Esophagus muscularis mucosa (tissue), 4 donors: ENCODE measurements around the gene NDC1. TPM values are rescaled to one million over a fixed set of nuclear protein-coding genes. Genes with fewer than 3 reads are reported as not detected.

ENCODE experiments used
- DNase-seq: peaks from one replicate; pipeline ENCODE4 v3.0.0-alpha.2; 2017; ENCODE audit errors: extremely low spot score
- H3K27ac ChIP-seq, 4 donors: fragments of 200-600 bp; sonication (generic); replicated peaks in 1 of 4; 1 replicate in 3 of 4; 2 replicates in 1 of 4; pipeline ENCODE4 v1.5.1; 2016 to 2019; ENCODE audit warnings: mild to moderate bottlenecking in 1 of 4
- H3K27me3 ChIP-seq, 4 donors: fragments of 200-600 bp; sonication (generic); one replicate each; pipeline versions ENCODE4 v1.5.1 to v1.6.0; 2016 to 2019
- H3K36me3 ChIP-seq, 4 donors: fragments of 200-600 bp; sonication (generic); one replicate each; pipeline ENCODE4 v1.5.1; 2016 to 2019
- H3K4me1 ChIP-seq, 4 donors: fragments of 200-600 bp; sonication (generic); one replicate each; pipeline ENCODE4 v1.5.1; 2016 to 2019
- H3K4me3 ChIP-seq, 4 donors: fragments of 200-600 bp; sonication (generic); 1 replicate in 2 of 4; 2 replicates in 2 of 4; pipeline ENCODE4 v1.5.1; 2016 to 2019; ENCODE audit warnings: mild to moderate bottlenecking in 4 of 4, moderate library complexity in 1 of 4
- H3K9me3 ChIP-seq, 4 donors: fragments of 200-600 bp; sonication (generic); 1 replicate in 3 of 4; 2 replicates in 1 of 4; pipeline ENCODE4 v1.5.1; 2016 to 2019
- EP300 ChIP-seq: sonication (generic); formaldehyde crosslinking; IDR thresholded peaks from one replicate; pipeline ENCODE4 v1.6.1; 2017; ENCODE audit warnings: antibody characterized with exemption
- POLR2A ChIP-seq: fragments of 450-650 bp; IDR thresholded peaks from one replicate; pipeline ENCODE4 v1.6.1; 2017; ENCODE audit warnings: antibody characterized with exemption, moderate library complexity, mild to moderate bottlenecking, low read depth
- POLR2AphosphoS5 ChIP-seq, 2 donors: sonication (generic); formaldehyde crosslinking; IDR thresholded peaks; one replicate each; pipeline ENCODE4 v1.6.1; 2017; ENCODE audit warnings: antibody characterized with exemption in 2 of 2
- WGBS: methylation state at CpG from one replicate; pipeline ENCODE4 v1.1.5; 2018; 5-methylcytosine and 5-hydroxymethylcytosine counted together
- intact Hi-C: fragments of 100-400 bp; cut with DNase I; formaldehyde crosslinking; loops from one replicate; pipeline ENCODE4 v1.15.1; 2023
- total RNA-seq, 4 donors: library from RNA; depleted of rRNA; stranded (reverse); fragments of >200 nt; gene quantifications; one replicate each; pipeline versions ENCODE4 v1.1.0 to v1.2.1, GENCODE V29; 2016
- TF ChIP-seq, protein P1 (sequence below), 3 experiments: fragments of 200-600 bp in 2 of 3; fragments of 450-650 bp in 1 of 3; sonication (generic) in 2 of 3; IDR thresholded peaks; one replicate each; pipeline ENCODE4 v1.5.1; 2017 to 2019; ENCODE audit warnings: antibody characterized with exemption in 3 of 3, mild to moderate bottlenecking in 2 of 3, moderate library complexity in 1 of 3

Gene NDC1
- total RNA-seq, 4 donors from 2014 or later = 5.6 to 8.3 (median 8.1) TPM

- no peaks in the 10 kb centered on the region for H3K9me3 ChIP-seq
- peaks cover 0 to 9% (median 0%) of the 10 kb centered on the region in 4 donors for H3K27me3 ChIP-seq
- H3K27ac ChIP-seq = no peak overlapping the region
- H3K36me3 ChIP-seq = no peaks in the 10 kb centered on the region
- TF ChIP-seq POLR2AphosphoS5 (IDR thresholded peaks at IDR 0.05) (no peak), EP300 (no peak), POLR2A (no peak)
- TF ChIP-seq, protein P1, sequence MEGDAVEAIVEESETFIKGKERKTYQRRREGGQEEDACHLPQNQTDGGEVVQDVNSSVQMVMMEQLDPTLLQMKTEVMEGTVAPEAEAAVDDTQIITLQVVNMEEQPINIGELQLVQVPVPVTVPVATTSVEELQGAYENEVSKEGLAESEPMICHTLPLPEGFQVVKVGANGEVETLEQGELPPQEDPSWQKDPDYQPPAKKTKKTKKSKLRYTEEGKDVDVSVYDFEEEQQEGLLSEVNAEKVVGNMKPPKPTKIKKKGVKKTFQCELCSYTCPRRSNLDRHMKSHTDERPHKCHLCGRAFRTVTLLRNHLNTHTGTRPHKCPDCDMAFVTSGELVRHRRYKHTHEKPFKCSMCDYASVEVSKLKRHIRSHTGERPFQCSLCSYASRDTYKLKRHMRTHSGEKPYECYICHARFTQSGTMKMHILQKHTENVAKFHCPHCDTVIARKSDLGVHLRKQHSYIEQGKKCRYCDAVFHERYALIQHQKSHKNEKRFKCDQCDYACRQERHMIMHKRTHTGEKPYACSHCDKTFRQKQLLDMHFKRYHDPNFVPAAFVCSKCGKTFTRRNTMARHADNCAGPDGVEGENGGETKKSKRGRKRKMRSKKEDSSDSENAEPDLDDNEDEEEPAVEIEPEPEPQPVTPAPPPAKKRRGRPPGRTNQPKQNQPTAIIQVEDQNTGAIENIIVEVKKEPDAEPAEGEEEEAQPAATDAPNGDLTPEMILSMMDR (IDR thresholded peaks at IDR 0.05) = no peak
- no peaks in the 10 kb centered on the region for H3K4me1 ChIP-seq
- DNase-seq = no peak
- no peak overlapping the region for H3K4me3 ChIP-seq
- WGBS = 97% methylated on average over 7 of the region's 7 CpGs
- intact Hi-C loops = no loop called here
Observed at GRCh38 chr1:53727461-53728092, 110.5 kb downstream of the NDC1 start.

DNA sequence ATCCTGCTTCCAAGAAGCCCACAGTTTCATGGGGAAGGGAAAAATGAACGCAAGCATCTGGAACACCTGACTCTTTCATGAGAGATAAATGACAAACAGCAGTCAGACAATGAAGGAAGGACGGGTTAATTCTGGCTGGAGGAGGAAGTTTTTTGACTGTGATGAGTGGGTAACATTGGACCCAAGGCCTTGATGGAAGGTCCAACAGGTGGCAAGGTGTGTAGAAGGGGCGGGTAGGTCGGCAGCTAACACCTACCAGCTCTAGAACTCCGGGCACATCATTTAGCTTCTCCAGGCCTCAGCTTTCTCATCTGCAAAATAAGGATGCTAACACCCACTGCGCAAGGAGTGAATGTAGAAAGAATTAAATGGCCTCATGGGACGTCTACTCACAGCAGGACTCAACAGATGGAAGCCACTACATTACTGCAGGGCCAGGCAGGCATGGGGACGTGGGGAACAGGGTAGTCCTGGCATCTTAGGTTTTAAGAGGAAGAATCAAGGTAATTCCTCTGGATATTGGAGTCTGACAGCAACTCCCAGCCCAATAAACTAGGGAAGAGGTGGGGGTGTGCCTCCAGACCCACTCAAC lies 112.0 kb downstream of the NDC1 start:
- Histone ChIP-seq H3K27ac (no peak overlapping the region), H3K27me3 (peaks cover 0 to 6% (median 0%) of the 10 kb centered on the region in 4 donors), H3K4me1 (no peaks in the 10 kb centered on the region), H3K4me3 (no peak overlapping the region), H3K36me3 (no peaks in the 10 kb centered on the region), H3K9me3 (no peaks in the 10 kb centered on the region)
- intact Hi-C loops = no loop called here
- TF ChIP-seq POLR2A = no peak
- no peak for TF ChIP-seq EP300
- TF ChIP-seq, protein P1 (IDR thresholded peaks at IDR 0.05) = no peak
- no peak for DNase-seq
- WGBS = 90% methylated on average over 8 of the region's 8 CpGs

GRCh38 chr1:53725238-53725689 lies 112.8 kb downstream of the NDC1 start:
- no CpG with 5 or more reads among the region's 6 CpGs for WGBS
- no peak for DNase-seq
- intact Hi-C loops = no loop called here
- TF ChIP-seq EP300 (no peak), POLR2AphosphoS5 (IDR thresholded peaks at IDR 0.05) (no peak), POLR2A (no peak)
- TF ChIP-seq, protein P1 (IDR thresholded peaks at IDR 0.05) = no peak
- no peaks in the 10 kb centered on the region for H3K9me3 ChIP-seq
- H3K27ac ChIP-seq = no peak overlapping the region
- H3K36me3 ChIP-seq = no peaks in the 10 kb centered on the region
- H3K4me3 ChIP-seq = no peak overlapping the region
- H3K4me1 ChIP-seq = no peaks in the 10 kb centered on the region
- no peaks in the 10 kb centered on the region for H3K27me3 ChIP-seq

GRCh38 chr1:53722025-53722424 lies 116.1 kb downstream of the NDC1 start:
- Histone ChIP-seq H3K36me3 (no peaks in the 10 kb centered on the region), H3K4me1 (no peaks in the 10 kb centered on the region), H3K4me3 (no peak overlapping the region), H3K9me3 (no peaks in the 10 kb centered on the region), H3K27ac (no peak overlapping the region), H3K27me3 (peaks cover 0 to 16% (median 0%) of the 10 kb centered on the region in 4 donors)
- intact Hi-C loops = no loop called here
- DNase-seq = no peak
- 71% methylated on average over 1 of the region's 1 CpG for WGBS
- TF ChIP-seq EP300 = no peak
- TF ChIP-seq, protein P1 (IDR thresholded peaks at IDR 0.05) = no peak
- no peak for TF ChIP-seq POLR2A
- no peak for TF ChIP-seq POLR2AphosphoS5 (IDR thresholded peaks at IDR 0.05)
